Measurements from ENCODE around the gene SYT6.

Gene SYT6

GRCh38 chr1:114153261-114154145 lies at the start of gene SYT6:
SYT6 (minus strand) TSS chr1:114153869; CDS start chr1:114153772, 97 bp downstream.
- DNase-seq: peak; percentile 71 to 76

- no peak for DNase-seq
These were observed 47.8 kb upstream of the SYT6 start for GRCh38 chr1:114201486-114201885.

- no peak for DNase-seq
These were observed 45.4 kb upstream of the SYT6 start for GRCh38 chr1:114199017-114199594.

GRCh38 chr1:114196992-114197907 lies 43.6 kb upstream of the SYT6 start:
- DNase-seq: no peak

GRCh38 chr1:114195819-114196218 lies 42.1 kb upstream of the SYT6 start:
- DNase-seq: no peak

- DNase-seq: no peak
These were observed 38.7 kb upstream of the SYT6 start for GRCh38 chr1:114192328-114192727.

- DNase-seq: no peak
These were observed 35.7 kb upstream of the SYT6 start for GRCh38 chr1:114189398-114189797.

- no peak for DNase-seq
These were observed 27.7 kb upstream of the SYT6 start for GRCh38 chr1:114181356-114181755.

GRCh38 chr1:114180742-114181141 lies 27.1 kb upstream of the SYT6 start:
- DNase-seq: no peak

GRCh38 chr1:114178936-114179335 lies 25.3 kb upstream of the SYT6 start:
- peak in 1 of 2 experiments; percentile 31 for DNase-seq

- no peak for DNase-seq
These were observed 23.6 kb upstream of the SYT6 start for GRCh38 chr1:114177282-114177681.

GRCh38 chr1:114176366-114176765 lies 22.7 kb upstream of the SYT6 start:
- DNase-seq: no peak

- no peak for DNase-seq
These were observed 20.0 kb upstream of the SYT6 start for GRCh38 chr1:114173680-114174079.

GRCh38 chr1:114169509-114169908 lies 15.8 kb upstream of the SYT6 start:
- DNase-seq: no peak

- DNase-seq: no peak
These were observed 13.6 kb upstream of the SYT6 start for GRCh38 chr1:114167226-114167625.

- DNase-seq: no peak
These were observed 11.3 kb upstream of the SYT6 start for GRCh38 chr1:114164840-114165543.

GRCh38 chr1:114159941-114160340 lies 6.3 kb upstream of the SYT6 start:
- no peak for DNase-seq

GRCh38 chr1:114157275-114157660 lies 3.6 kb upstream of the SYT6 start:
- DNase-seq: no peak

- no peak for DNase-seq
These were observed 3.0 kb upstream of the SYT6 start for GRCh38 chr1:114156538-114157274.

- peak in 1 of 2 experiments; percentile 17 for DNase-seq
These were observed 2.0 kb upstream of the SYT6 start for GRCh38 chr1:114155706-114156105.

GRCh38 chr1:114154963-114155322 lies 1.3 kb upstream of the SYT6 start:
- peak; percentile 78 to 90 for DNase-seq

Measured in NCI-H524 (cell line).